Lung microvascular endothelial cell (primary cell): Measurements from ENCODE around the gene COL8A1. TPM values are rescaled to one million over a fixed set of nuclear protein-coding genes. Genes with fewer than 3 reads are reported as not detected.

Experiments
- DNase-seq, 2 donors: peaks; one replicate each; pipeline versions ENCODE4 v3.0.0 to v3.0.0-alpha.2; 2010; ENCODE audit warnings: low read depth in 2 of 2
- total RNA-seq: library from RNA; depleted of rRNA; stranded (reverse); fragments of >200 nt; gene quantifications from 2 replicates; pipeline ENCODE4 v1.2.1, GENCODE V29; 2014

Gene COL8A1
- total RNA-seq, 1 donor from 2014 or later, result 1,223 TPM

DNA sequence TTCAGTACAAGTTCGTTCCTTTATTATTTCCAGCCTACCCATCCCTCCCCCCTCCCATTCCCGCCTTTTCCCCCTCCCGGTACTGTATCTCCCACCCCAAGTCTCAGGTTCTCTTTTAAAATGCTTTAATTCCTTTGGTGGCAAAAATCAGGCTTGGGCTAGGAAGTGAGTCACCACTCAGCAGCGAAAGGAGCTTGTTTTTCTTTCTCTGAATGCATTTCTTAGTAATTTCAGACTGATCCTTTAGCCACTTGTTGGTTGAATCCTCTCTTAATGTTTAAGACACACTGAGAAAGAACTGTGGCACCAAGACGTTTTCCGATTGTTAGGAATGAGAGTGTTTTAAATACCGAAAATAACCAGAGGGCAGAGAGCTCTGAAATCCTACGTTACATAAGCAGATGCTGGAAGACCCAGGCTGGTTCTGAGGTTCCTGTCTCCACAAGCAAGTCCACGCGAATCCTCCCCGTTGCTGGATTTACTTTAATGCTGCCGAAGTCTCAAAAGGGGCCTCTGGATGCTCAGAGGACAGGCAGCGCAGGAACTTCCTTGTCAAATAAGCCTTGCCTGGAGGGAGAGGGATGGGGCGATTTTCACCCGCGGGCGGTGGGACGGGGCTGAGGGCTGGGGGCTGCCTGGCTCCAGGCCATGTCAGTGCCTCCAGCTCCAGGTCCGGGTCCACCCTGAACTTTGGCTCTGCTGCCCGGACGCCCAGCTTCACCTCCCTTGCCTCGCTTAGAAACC is 854 bp upstream of the COL8A1 start:
- DNase-seq, result peak; percentile 40 to 85

DNA sequence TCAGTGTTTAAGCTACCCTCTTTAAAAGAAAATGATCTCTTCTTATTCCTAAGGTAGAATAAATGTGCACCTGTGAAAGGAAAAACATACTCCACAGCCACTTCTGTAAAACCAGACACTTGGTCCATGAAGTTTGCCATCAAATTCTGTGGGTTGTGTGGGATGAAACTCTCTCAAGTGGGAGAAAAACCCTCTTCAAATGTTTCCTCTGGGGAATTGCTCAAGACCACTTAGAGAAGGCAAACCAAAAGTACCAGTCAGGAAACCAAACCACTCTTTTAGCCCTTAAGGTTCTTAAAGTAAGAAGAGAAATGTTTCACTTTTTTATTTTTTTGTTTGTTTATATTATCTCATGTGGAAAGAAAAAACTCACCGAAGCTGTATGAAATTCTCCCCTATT is 1.2 kb downstream of the COL8A1 start:
- no peak for DNase-seq

GRCh38 chr3:99640214-99640851 is 1.9 kb downstream of the COL8A1 start:
- DNase-seq, result no peak

- no peak for DNase-seq
Observed at GRCh38 chr3:99641480-99641879, 3.1 kb downstream of the COL8A1 start.

DNA sequence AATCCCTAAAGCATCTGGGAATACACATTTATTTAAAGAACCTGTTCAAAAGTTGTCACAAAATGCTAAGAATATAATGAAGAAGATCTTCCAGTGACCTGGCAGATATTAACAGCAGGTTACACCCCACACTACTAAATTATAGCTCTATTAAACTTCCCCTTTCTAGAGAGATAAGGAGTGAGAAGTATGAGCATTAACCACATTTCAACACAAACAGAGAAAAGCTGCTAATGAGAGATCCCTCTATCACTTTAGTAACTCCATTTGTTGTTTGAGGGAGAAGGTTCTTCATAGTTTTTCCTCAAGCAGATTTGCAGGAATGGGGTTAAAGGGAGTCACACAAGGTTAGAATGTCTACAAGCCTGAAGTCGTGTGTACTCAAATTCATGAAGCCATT is 3.6 kb downstream of the COL8A1 start:
- no peak for DNase-seq

DNA sequence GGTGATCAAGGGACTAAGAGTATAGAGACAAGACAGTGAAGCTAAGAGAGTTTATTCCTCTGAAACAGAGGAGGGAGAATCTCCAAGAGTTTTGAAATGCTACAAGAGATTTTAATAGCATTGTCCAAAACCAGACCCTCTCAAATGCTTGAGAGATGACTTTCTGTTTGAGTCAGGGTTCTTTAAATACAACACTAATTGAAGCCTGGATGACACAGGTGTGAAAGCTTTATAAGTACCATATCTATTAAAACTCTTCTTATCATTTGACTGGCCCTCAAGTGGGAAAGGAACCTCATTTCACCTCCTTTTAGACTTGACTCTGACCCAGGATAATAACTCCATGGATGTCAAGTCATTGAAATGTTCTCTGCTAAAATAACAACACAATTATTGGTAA is 5.6 kb downstream of the COL8A1 start:
- no peak for DNase-seq

GRCh38 chr3:99644746-99645145 is 6.4 kb downstream of the COL8A1 start:
- DNase-seq, result no peak

DNA sequence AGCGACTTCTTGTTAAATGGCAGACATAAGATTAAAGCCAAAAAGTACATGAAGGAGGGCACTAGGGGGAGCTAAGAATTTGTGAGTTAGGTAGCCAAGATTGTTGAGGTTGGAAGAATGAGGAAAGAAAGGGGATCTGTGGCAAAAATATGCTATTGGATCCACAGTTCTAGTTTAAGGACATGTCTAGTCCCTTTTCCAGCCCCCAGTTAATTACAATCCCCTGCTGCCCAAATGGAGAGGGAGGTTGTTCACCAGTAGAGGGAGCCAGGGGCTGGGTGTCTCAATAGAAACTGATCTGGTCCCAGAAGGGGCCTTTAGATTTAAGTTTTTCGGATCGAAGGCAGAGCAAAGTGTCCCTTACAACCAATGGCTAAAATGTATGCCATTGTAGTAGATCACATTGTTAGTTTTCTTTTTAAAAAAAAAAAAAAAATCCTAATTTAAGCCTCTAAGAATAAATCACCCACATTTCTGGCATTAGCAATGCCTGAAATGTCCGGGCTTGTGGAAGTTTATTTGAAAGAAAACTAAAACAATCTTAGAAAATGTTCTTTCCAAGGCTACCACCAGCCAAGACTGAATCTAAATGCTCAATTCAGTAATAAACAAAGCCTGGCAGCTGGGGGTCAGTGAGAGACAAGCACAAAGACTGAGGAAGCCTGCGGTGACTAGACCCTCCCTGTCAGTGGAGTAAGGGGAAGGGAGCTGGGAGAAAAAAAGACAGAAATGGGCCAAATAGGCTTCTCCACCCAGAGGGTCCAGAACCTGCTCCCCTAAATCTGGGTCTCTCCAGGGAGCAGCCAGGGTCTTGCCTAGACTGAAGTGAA is 7.1 kb downstream of the COL8A1 start:
- peak; percentile 65 to 71 for DNase-seq

DNA sequence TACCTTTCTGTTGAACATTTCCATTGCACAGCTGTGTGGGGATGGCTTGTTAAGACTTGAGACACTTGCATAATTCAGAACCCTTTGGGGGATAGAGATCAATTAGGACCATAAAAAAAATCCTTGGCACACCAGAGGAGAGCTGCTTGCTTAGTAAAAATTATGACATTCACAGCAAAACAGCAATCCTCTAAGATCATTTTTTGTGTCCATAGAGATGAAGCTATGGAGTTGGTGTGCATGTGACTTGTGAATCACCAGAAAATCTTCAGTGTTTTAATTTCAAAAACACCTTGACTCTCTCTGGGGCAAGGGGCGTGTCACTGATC is 7.7 kb downstream of the COL8A1 start:
- no peak for DNase-seq

GRCh38 chr3:99647081-99647480 is 8.7 kb downstream of the COL8A1 start:
- DNase-seq, result peak in 1 of 2 donors; percentile 65

DNA sequence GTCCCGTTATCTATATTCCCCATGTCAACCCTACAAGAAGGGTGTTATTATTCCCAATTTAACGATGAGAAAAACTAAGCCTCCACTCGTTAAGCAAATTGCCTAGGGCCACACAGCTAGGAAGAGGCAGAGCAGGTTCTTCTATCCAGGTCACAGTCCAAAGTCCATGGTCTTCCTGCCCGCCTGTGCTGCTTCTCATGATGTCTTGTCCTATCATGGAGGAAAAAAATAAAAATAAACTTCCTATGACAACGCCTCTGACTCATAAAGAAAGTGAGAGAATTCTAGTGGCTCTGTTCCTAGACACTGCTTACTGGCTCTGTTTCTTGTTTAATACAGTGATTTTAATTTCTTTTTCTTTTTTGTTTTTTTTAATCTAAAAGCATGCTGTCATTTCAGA is 9.7 kb downstream of the COL8A1 start:
- DNase-seq, result peak; percentile 46 to 80

GRCh38 chr3:99648516-99648915 is 10.1 kb downstream of the COL8A1 start:
- peak in 1 of 2 donors; percentile 34 for DNase-seq

GRCh38 chr3:99651531-99651930 is 13.1 kb downstream of the COL8A1 start:
- DNase-seq, result peak; percentile 65 to 87

DNA sequence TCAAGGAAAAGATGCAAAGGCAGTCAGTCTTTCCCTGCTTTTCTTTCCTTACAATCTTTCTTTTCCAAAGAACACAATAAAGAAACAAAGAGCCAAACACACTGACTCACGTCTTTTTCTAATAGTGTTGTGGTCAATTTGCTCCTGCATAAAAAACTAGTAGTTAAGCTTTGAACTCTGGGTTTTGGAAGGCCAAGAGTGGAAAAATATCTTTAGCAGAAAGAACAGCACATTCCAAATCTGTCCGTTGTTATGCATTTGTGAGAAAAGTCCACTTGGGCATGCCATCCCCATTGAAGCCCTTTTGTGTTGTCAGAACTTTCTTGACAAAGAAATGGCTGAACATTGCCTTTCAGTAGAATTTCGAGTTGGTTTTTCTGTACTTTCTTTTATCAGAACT is 18.2 kb downstream of the COL8A1 start:
- DNase-seq, result no peak

DNA sequence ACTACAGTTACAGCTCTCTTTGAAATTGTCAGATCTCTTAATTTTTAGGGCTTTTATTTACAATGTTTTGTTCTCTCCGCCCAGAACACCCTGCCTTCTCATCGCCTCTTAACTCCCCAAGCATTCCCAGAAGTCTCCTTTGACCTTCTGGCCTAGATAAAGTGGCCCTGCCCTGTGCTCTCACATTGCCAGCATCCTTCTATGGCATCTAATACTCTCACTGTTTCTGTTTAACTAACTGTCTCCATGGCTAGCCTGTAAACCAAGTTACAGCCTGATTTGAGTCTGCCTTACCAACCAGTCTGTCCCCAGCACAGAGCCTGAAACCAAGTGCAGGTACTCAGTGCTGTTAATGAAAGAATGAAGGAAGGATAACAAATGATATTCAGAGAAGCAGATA is 19.9 kb downstream of the COL8A1 start:
- no peak for DNase-seq

DNA sequence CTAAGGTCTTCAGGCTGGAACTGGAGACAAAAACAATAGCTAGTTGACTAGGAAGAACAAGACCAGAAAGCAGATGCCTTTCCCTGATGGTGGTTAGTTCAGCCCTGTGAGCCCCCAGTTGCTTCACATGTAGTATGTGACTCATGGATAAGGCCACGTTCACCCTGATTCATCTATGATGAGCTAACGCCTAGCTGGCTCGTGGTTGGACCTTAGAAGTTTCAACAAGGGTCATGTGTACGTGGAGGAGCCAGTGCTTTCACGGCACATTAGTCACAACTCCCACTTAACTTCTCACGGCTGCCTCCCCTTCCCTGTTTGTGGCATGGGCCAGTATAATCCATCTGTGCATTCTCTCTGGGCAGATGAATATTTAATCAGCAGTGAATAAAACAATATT is 20.6 kb downstream of the COL8A1 start:
- DNase-seq, result peak; percentile 59 to 95

- DNase-seq, result peak; percentile 58 to 89
Observed at GRCh38 chr3:99659951-99660350, 21.6 kb downstream of the COL8A1 start.

DNA sequence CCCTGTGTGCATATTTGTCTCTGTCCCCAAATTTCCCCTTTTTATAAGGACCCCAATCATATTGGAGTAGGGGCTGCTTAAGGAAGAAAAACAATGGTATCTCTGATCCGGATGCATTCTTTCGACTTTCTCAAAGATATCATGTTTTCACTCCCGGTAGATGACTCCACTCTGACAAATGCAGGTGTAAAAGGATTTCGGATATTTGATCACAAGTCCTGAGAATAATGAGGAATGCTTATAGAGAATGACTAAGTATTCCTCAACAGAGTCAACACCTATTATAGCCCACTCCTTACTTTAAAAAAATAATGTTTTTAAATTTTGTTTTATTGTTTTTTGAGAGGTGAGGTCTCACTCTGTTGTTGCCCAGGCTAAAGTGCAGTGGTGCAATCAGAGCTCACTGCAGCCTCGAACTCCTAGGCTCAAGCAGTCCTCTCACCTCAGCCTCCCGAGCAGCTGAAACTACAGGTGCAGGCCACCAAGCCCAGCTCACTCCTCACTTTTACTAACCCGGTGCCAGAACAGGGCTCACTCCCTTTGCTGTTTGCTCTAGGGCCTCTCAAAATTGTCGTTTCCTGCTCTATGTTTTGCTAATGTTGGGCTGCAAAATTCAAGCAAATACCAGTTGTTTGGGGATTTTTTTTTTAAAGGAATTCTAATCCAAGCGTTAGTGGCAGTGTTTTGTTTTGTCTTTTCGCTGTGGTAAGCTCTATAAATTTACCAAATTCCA is 24.6 kb downstream of the COL8A1 start:
- peak in 1 of 2 donors; percentile 51 for DNase-seq

DNA sequence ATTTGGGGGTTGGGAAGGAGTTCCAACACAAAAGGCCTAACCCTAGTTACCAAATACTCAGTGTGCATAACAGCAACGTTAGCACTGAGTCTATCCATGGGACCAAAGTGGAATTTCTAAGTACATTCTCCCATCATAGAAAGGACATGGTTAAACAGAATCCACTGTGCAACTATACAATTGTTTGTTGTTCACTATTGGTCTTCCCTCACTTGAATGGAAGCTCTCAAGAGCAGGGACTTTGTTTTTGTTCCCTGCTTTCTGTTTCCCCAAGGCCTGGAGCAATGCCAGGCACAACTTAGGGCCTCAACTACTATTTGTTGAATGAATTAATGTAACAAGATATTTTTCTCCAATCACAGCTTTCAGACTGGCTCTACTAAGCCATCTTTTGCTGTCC is 25.6 kb downstream of the COL8A1 start:
- DNase-seq, result peak; percentile 29 to 49

DNA sequence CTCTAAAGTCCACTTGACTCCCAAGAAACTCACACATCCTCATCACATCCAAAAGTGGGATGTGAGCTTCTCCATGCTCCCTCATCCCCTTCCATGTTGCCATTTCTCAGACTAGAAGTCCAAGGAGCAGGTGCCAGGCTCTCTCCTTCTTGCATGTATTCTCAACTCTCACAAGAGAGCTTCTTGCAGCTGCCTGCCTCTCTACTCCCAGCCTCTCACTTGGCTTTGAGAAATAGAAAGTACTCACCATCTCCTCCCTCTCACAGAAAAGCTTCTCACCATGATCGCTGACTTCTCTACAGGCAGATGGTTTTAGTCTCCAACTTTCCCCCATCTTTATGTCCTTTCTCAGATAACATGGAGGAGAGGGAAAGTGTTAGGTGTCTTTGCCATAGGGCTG is 26.6 kb downstream of the COL8A1 start:
- no peak for DNase-seq

DNA sequence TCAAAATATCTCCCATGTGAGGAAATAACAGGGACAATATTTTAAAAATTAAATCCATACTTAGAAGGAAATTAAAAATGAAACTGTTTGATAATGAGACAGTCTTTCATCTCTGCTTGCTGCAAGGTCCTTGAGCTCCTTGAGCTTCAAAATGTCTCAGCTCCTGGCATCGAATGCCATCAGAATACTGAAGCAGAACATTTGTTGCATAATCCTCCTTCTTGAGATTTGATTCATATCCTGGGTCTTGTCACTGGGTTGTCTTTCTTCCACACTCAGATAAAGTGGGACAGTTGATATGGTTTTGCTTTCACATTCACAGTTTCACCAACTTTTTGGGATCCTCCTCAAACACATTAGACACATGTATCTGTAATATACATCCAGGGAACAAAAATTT is 27.8 kb downstream of the COL8A1 start:
- DNase-seq, result peak in 1 of 2 donors; percentile 40

DNA sequence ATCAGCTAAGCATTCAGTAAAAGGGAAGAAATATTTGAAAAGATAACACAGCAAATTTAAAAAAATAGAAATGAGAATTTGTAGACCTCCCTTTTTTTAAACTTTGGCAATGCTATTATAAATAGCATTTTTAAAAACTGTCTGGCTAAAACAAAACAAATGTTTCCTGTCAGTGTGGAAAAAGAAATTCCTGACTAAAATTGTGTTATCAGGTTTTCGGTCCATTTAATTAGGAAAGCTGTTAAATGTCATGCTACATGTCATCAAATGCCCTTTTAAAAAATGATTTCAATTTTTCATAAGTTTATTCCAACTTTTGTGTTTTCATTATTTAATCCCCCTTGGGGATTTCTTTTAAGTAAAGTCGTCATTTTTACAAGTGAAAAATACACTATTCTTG is 29.6 kb downstream of the COL8A1 start:
- peak in 1 of 2 donors; percentile 71 for DNase-seq
